DLD1 (cell line): ENCODE results near the gene KIF20B.

Source experiments
- in situ Hi-C: cut with HindIII; loops from 2 replicates; pipeline ENCODE4 v1.10.0; 2017; ENCODE audit warnings: low sequenced_read_pairs

Gene KIF20B

GRCh38 chr10:89701242-89702120 lies at the start of gene KIF20B:
Gene KIF20B, plus strand, starts transcription at chr10:89701590. Its CDS starts 3,705 bp downstream, at chr10:89705295.
- in situ Hi-C loops = no loop called here

DNA sequence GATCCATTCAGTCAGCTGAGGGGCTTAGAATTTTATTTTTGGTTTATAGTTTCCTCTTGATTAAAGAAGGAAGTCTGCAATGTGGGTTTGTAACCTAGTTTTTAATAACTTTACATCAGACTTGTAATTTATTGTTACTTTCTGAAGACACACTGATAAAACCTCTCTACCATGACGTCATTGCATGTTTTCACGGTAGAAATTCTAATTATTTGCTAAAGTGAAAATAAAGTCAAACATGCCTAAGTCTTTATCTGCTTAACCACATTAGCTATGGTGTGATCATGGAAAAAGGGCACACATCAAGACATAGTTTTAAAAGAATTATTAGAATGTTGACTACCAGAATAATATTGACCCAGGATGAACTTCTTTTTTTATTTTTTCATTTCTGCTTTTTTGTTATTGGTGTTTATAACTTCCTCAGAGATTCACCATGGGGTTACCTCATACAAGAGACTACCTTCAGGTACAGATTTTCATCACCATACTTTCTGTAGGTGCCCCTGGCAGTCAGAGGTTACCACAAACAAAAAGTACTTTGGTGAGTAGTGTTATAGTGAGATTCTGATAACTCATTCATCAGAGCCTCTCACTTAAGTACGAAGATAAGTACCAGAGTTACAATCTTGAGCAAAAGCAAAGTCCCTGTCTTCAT lies 49.3 kb upstream of the KIF20B start:
- in situ Hi-C loops = no loop called here

- in situ Hi-C loops = no loop called here
Measured at GRCh38 chr10:89652806-89653370, 48.5 kb upstream of the KIF20B start.

DNA sequence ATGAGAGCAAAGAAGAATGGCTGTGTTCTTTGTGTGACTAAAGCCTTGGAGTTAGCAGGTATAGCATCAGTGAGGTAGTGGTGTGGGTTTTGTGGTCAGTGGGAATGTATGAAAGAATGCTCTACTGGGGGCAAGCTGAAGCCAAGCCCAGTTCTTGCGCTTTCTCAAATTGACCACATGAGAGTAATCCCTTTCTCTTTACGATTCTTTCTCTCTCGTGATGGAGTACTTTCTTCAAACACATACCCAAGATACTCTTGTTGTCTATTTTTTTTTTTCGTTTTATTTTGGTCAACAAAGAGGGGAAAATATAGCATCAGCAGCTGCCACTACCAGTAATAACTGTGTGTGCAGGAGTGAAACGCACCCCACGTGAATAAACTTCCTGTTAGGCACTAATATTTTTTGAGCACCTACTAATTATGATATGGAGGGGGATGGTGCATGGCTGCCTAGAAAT lies 48.0 kb upstream of the KIF20B start:
- in situ Hi-C loops = no loop called here

DNA sequence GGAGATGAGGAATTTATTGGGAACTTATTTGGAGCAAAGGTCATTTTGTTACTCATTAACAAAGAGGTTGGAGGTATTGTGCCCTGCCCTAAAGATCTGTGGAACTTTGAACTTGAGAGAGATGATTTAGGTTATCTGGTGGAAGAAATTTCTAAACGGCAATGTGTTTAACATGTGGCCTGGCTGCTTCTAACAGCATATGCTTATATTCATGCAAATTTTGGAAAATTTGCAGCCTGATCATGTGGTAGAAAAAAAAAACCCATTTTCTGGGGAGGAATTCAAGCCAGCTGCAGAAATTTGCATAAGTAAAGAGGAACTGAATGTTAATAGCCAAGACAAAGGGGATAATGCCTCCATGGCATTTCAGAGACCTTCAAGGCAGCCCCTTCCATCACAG lies 45.7 kb upstream of the KIF20B start:
- in situ Hi-C loops = no loop called here

DNA sequence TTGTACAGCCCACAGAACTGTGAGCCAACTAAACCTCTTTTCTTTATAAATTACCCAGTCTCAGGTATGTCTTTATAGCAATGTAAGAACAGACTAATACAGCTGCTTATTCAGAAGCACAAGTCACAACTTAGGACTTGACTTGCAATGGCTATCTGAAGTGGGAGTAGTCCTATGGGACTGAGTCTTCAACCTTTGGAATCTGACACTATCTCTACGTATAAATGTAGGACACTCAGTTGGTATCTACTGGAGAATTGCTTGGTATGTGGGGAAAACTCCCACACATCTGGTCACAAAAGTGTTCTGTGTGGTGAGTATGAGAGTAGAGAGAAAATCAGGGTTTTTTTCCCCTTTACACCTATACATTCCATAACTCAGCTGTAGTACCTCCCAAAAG lies 44.1 kb upstream of the KIF20B start:
- in situ Hi-C loops = no loop called here

GRCh38 chr10:89659143-89660131 lies 42.0 kb upstream of the KIF20B start:
- in situ Hi-C loops = no loop called here

- in situ Hi-C loops = no loop called here
Measured at GRCh38 chr10:89662596-89662995, 38.8 kb upstream of the KIF20B start.

DNA sequence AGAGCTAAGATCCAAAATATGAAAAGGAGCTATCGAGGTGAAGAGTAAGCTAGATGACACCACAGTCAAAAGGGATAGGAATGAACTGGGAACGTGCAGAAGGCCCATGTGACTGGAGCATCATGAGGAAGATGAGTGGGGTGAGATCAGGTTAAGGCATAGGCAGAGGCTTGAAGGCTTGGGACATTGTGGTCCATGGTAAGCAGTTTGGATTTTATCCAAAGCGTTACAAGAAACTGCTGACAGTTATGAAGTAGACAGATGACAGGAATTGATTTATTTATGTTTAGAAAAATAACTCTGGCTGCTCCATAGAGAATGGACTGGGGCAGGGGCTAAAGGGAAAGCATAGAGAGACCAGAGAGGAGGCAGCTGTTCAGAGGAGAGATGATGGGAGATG lies 38.2 kb upstream of the KIF20B start:
- in situ Hi-C loops = no loop called here

DNA sequence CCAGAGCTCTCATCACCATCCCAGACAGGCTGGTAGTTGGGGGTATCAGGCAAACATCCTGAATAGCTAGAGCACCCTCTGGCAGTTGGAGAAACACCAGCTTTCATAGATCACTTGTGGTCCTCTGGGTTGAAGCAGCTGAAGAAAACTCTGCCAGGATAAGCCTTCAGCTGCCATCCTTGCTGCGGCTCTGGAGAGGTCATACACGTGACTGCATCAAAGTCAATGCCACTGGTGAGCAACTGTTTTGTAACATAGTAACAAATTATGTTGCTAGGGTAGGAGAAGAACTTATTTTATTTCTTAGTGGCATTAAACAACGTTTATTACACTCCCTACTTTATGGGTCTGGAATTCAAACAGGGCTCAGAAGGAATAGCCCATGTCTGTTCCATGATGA lies 37.2 kb upstream of the KIF20B start:
- in situ Hi-C loops = no loop called here

DNA sequence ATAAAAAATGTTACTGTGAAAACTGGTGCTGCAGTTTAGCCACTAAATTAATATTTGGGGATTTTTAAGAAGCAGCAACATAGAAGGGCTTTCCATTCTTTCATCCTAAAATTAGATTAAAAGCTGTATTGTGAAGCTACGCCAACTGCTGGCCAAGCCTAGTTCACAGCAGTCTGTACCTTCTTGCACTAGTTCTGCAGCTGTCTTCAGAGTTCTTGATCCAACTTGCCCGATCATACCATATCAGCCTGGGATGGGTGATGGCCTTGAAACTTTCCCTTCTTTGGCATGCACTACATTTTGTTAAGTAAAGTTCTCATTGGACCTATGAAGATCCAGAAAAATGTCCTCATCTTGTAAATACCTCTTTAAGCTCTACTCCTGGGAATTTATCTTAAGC lies 36.1 kb upstream of the KIF20B start:
- in situ Hi-C loops = no loop called here

GRCh38 chr10:89666138-89666537 lies 35.3 kb upstream of the KIF20B start:
- in situ Hi-C loops = no loop called here

DNA sequence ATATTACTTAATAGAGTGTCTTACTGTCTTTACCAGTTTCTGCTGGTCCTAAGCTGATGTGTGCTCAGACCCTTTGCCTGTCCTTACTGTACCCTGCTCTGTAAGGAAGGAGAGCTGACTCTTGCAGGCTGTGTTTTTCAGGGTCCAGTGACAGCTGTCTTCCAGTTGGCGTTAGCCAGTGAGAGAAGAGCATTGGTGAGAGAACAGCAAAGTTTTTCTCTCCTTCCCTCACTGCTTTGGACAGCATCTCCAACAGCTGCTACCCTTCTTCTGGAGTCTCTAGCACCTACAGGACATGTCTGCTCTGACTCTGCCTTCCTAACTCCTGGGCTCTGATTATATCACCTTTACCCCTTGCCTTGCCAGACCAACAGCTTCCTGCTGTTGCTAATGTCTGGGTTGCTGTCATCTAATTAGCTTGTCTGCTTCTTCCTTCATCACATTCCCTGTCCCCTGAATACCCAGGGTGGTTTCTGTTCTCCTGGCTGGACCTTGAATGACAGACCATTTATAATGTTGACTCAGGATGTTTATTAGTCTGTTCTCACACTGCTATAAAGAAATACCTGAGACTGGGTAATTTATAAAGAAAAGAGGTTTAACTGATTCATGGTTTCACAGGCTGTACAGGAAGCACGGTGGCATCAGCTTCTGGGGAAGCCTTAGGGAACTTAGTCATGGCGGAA lies 32.9 kb upstream of the KIF20B start:
- in situ Hi-C loops = no loop called here

DNA sequence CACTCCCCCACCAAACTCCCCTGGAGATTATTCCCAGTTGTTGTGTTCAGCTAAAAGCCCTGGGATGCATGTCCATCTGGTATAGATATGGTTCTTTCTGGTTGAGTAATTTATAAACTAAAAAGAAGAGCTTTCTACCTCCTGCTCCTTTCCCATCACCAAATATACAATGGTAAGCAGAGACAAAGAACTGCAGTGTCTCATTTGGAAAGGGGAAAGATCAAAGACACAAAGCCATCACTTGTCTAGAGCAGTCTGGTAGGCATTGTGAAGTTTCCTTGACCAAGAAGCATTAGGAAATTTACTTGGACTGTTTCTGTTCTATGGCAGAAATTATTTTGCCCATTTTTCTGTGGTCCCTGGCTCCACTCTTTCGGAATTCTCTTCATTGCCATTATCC lies 31.4 kb upstream of the KIF20B start:
- in situ Hi-C loops = no loop called here

DNA sequence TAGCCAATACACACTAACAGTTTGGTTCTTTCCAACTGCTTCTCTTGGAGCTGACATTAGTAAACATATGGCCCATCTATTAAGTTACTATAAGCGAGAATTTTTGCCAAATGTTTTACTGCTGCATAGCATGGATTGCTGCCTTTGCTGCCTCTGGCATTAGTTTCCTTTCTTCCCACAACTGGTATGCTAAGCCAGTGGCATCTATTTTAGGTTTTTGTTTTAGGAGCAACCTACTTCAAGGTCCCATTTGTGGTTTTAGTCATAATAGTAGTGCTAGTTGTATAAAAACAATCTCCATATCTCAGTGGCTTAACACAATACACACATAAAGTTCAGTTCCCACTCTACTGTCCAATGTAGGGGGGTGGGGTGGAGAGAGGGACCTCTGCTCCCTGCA lies 30.5 kb upstream of the KIF20B start:
- in situ Hi-C loops = no loop called here

- in situ Hi-C loops = no loop called here
Measured at GRCh38 chr10:89677341-89677740, 24.0 kb upstream of the KIF20B start.

DNA sequence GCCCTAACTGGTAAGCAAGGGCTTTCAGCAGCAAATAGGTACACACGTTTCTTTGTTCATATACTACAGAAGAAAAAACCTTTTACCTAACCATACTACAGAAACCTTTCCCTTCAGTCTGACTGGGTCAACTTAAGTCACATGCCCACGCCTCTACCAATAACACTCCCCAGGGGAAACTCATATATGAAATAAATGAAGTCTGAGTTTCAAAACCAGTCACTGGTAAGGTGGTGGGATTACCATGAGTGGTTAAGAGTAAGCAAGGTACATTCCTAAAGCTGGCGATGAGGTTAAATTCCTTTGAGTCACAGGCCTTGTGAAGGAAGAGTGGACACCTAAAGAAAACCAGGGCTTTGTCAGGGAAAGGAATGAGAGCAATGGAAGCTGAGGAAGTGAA lies 21.4 kb upstream of the KIF20B start:
- in situ Hi-C loops = no loop called here

GRCh38 chr10:89683883-89684282 lies 17.5 kb upstream of the KIF20B start:
- in situ Hi-C loops = no loop called here

DNA sequence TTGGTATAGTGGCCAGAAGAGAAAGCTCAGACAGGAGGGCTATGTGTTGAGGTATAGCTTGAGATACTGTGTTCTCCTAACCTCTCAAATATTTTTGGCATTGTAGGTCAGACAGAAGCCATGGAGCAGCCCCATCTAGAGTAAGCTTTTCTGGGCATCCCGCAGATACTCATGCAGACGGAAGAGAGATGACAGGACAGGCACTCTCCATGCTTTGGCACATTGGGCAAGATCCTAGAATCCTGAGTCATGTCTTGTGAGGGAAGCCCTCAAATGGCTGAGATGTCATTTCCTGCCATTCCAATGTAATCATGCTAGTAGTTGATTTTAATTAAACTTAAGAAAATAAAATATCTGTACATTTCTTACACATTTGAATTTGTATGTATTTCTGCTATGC lies 16.8 kb upstream of the KIF20B start:
- in situ Hi-C loops = no loop called here

- in situ Hi-C loops = no loop called here
Measured at GRCh38 chr10:89685936-89686335, 15.5 kb upstream of the KIF20B start.
